ENCODE data around the gene ASPA. TPM values are rescaled to one million over a fixed set of nuclear protein-coding genes. Genes with fewer than 3 reads are reported as not detected.
"Not testable (repeated sequence)": the region's sequence is repeated elsewhere in the genome, so short reads cannot be mapped to it uniquely, and the experiment has no call there.

ASPA gene
- total RNA-seq, 4 donors from 2014 or later: 0.50 to 2.1 (median 0.78) TPM

GRCh38 chr17:3511852-3512504 lies 36.2 kb downstream of the ASPA start:
- no peaks in the 10 kb centered on the region for H3K27me3 ChIP-seq
- peak overlapping the region in 2 of 3 donors; percentile 54 to 70 for H3K27ac ChIP-seq
- TF ChIP-seq POLR2A (IDR thresholded peaks at IDR 0.05) (no peak), CTCF (IDR thresholded peaks at IDR 0.05) (no peak)
- no peaks in the 10 kb centered on the region for H3K36me3 ChIP-seq
- WGBS, 2 donors: 83 to 93% methylated on average over 7 of the region's 8 CpGs
- no peak overlapping the region for H3K4me3 ChIP-seq (replicated peaks in 1 of 3)
- no peak for DNase-seq
- peaks cover 4 to 6% of the 10 kb centered on the region in 2 donors for H3K4me1 ChIP-seq
- no peaks in the 10 kb centered on the region for H3K9me3 ChIP-seq
- intact Hi-C loops (cut with DNase I): no loop called here

GRCh38 chr17:3512505-3513171 lies 36.8 kb downstream of the ASPA start:
- TF ChIP-seq POLR2A (IDR thresholded peaks at IDR 0.05) (no peak), CTCF (IDR thresholded peaks at IDR 0.05) (no peak)
- H3K36me3 ChIP-seq: no peaks in the 10 kb centered on the region
- DNase-seq: peak; percentile 39 to 56
- peaks cover 4 to 6% of the 10 kb centered on the region in 2 donors for H3K4me1 ChIP-seq
- H3K27ac ChIP-seq: peak overlapping the region in 2 of 3 donors; percentile 54 to 70
- no peak overlapping the region for H3K4me3 ChIP-seq (replicated peaks in 1 of 3)
- H3K27me3 ChIP-seq: no peaks in the 10 kb centered on the region
- H3K9me3 ChIP-seq: no peaks in the 10 kb centered on the region
- intact Hi-C loops (cut with DNase I): no loop called here
- WGBS, 2 donors: 49 to 55% methylated on average over 20 of the region's 20 CpGs

- TF ChIP-seq POLR2A (IDR thresholded peaks at IDR 0.05) (no peak), CTCF (IDR thresholded peaks at IDR 0.05) (no peak)
- Histone ChIP-seq H3K36me3 (no peaks in the 10 kb centered on the region), H3K27ac (peak overlapping the region in 2 of 3 donors; percentile 54 to 70), H3K4me1 (peaks cover 4 to 6% of the 10 kb centered on the region in 2 donors), H3K27me3 (no peaks in the 10 kb centered on the region), H3K9me3 (no peaks in the 10 kb centered on the region), H3K4me3 (replicated peaks in 1 of 3) (no peak overlapping the region)
- 84 to 86% methylated on average over 22 to 23 of the region's 23 CpGs for WGBS, 2 donors
- DNase-seq: no peak
- intact Hi-C loops (cut with DNase I): no loop called here
These were observed 37.7 kb downstream of the ASPA start for GRCh38 chr17:3513305-3514035.

GRCh38 chr17:3514167-3514566 lies 38.4 kb downstream of the ASPA start:
- intact Hi-C loops (cut with DNase I); H3K27me3 ChIP-seq; H3K9me3 ChIP-seq; H3K36me3 ChIP-seq; DNase-seq; H3K4me1 ChIP-seq; H3K4me3 ChIP-seq (replicated peaks in 1 of 3); H3K27ac ChIP-seq: not testable (repeated sequence)
- WGBS, 2 donors: 95 to 97% methylated on average over 11 of the region's 11 CpGs

GRCh38 chr17:3514873-3515272 lies 39.1 kb downstream of the ASPA start:
- intact Hi-C loops (cut with DNase I): no loop called here

GRCh38 chr17:3519472-3519871 lies 43.7 kb downstream of the ASPA start:
- H3K27ac ChIP-seq; H3K27me3 ChIP-seq; H3K36me3 ChIP-seq; H3K4me3 ChIP-seq (replicated peaks in 1 of 3); DNase-seq; H3K9me3 ChIP-seq; intact Hi-C loops (cut with DNase I); H3K4me1 ChIP-seq: not testable (repeated sequence)
- 89 to 91% methylated on average over 4 of the region's 4 CpGs for WGBS, 2 donors

More at GRCh38 chr17:3514873-3515272, 39.1 kb downstream of the ASPA start:
- no peaks in the 10 kb centered on the region for H3K27me3 ChIP-seq
- peaks cover 4 to 6% of the 10 kb centered on the region in 2 donors for H3K4me1 ChIP-seq
- H3K36me3 ChIP-seq: no peaks in the 10 kb centered on the region
- 73 to 82% methylated on average over 9 of the region's 9 CpGs for WGBS, 2 donors
- H3K27ac ChIP-seq: no peak overlapping the region
- no peak for DNase-seq
- no peak for TF ChIP-seq CTCF (IDR thresholded peaks at IDR 0.05)
- TF ChIP-seq POLR2A (IDR thresholded peaks at IDR 0.05): no peak
- no peak overlapping the region for H3K4me3 ChIP-seq (replicated peaks in 1 of 3)
- H3K9me3 ChIP-seq: no peaks in the 10 kb centered on the region
